HL-60/S4 treated with retinoic acid at 250 ng/mL for 4 days and 3 days (cell line): ENCODE data around the gene IQSEC3.
"Not testable (repeated sequence)": the region's sequence is repeated elsewhere in the genome, so short reads cannot be mapped to it uniquely, and the experiment has no call there.

Source experiments
- in situ Hi-C: fragments of 300-500 bp; cut with MboI; formaldehyde crosslinking; loops from 2 replicates; pipeline ENCODE4 v1.7.0; 2022; ENCODE audit warnings: low sequenced_read_pairs

The IQSEC3 gene

GRCh38 chr12:52902-53734 lies 13.4 kb upstream of the IQSEC3 start:
- in situ Hi-C loops: not testable (repeated sequence)

DNA sequence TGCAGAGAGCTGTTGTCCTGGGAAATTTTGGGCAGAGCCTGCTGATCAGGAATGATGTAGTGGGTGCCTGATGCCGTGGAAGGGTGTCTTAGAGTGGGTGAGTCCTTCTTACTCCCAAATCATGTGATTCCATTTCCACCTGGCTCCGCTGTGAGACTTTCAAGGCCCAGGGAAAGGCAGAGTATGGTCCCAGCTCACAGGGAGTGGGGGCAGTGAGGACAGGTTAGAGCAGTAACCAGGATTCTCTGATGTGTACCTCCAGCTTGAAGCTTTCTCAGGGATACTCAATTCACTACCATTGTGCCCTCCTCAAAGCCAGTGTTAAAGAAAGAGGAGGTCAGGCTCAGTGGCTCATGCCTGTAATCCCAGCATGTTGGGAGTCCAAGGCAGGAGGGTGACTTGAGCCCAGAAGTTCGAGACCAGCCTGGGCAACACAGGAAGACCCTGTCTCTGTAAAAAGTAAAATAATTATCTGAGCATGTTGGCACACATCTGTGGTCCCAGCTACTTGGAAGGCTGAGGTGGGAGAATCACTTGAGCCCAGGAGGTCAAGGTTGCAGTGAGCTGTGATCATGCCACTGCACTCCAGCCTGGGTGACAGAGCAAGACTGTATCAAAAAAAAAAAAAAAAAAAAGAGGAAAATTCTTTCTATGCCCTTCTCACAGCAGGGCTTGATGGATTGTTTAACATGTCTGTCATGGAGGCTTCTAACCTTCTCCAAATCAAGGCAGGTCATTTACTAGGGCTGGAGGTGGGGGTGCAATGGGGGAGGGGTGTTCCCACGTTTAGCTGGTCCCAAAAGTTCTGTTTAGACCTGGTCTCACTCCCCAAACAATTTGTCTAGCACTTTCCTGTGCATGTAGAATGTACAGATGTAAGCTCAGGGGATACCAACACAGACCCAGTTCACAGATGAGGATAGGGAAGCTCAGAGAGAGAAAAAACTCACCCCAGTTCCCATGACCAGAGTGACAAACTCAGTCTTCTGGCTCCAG lies 12.5 kb upstream of the IQSEC3 start:
- in situ Hi-C loops: no loop called here

DNA sequence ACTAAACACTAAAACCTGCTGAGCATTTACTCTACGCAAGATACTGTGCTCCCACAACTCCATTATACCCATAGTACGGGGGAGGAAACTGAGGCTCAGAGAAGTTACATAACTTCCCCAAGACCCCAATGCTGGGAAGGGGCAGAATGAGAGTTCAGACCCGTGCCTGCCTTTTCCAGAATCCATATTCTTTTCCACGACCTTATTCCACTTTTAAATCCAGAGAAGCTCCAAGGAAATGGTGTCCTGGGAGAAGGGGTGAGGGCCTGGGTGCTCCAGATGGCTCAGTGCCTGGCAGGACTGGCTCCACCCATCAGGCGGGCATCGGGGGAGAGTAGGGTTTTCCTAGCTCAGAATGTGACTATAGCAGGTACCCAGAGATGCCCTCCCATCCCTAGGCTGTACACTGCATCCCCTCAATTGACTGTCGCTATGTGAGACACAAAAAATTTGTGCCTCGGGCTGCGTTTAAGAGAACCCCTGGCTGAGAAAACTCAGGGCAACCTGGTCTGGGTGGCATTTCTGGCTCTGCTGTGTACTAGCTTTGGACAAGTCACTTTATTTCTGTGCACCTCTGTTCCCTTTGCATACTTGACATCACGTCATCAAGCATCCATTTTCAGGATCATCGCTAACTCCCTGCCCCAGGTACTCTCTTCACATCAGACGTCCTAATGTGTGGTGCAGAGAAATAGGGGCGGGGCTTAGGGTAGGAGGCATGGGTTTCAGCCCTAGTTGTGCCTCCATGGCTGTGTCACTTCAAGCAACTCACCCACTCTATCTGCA lies 11.6 kb upstream of the IQSEC3 start:
- in situ Hi-C loops: no loop called here

- in situ Hi-C loops: no loop called here
Observed at GRCh38 chr12:56683-57346, 9.8 kb upstream of the IQSEC3 start.

- in situ Hi-C loops: no loop called here
Observed at GRCh38 chr12:57539-57938, 9.0 kb upstream of the IQSEC3 start.

- in situ Hi-C loops: no loop called here
Observed at GRCh38 chr12:58832-59231, 7.7 kb upstream of the IQSEC3 start.

- in situ Hi-C loops: not testable (repeated sequence)
Observed at GRCh38 chr12:61845-62244, 4.7 kb upstream of the IQSEC3 start.

GRCh38 chr12:65491-66063 lies 990 bp upstream of the IQSEC3 start:
- in situ Hi-C loops: not testable (repeated sequence)

- in situ Hi-C loops: not testable (repeated sequence)
Observed at GRCh38 chr12:66782-67504, 376 bp downstream of the IQSEC3 start.

- in situ Hi-C loops: not testable (repeated sequence)
Observed at GRCh38 chr12:69677-70076, 3.1 kb downstream of the IQSEC3 start.

DNA sequence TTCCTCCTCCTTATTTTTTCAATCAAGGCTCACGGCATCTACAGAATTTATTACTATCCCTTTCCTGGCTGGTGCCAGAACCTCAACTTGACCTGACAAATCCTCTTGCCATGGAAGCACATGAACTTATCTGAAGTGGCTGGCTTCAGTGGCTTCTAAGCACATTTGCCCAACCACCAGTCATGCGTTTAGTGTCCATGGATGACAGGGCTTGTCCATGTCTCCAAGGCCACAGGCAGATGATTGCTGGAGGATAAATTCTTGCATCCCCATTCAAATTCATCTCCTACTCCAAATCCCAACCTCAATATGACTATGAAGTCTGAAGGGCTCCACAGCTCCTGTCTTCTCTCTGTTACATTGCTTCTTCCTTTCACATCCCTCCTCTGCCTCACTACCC lies 4.0 kb downstream of the IQSEC3 start:
- in situ Hi-C loops: not testable (repeated sequence)

GRCh38 chr12:72018-72417 lies 5.5 kb downstream of the IQSEC3 start:
- in situ Hi-C loops: not testable (repeated sequence)

DNA sequence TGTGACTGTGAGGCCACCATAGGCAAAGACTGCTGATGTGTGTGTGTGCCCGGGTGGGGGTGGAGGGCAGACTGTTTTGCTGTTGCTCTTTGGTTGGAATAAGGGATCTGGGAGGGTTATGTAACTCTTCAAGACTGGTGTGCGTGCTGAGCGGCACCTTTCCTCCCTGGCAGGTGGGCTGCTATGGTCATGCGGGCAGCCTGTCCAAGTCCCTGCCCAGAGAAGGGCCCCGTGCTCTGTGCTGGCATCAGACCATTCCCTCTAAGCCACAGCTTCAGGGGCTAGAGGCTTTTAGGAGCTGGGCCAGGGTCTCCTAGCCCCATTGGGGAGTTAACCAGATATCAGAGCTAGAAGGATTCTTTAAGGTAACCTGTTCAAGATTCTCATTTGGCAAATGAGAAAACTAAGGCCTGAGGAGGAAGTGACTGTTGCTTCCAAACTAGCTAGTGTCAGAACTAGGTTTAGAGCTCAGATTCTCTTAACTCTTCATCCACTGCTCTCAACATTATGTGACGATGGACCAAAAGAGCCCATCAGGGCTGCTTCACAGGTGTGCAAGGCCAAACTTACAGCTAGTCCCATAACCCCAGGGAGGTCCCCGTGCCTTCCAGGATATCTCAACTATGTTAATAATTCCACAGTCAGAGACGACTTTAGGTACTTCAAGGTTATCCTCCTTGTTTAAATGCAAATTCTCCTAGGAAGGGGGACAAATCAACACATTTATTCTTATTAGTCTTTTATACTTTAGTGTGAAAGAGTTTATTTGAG lies 8.0 kb downstream of the IQSEC3 start:
- in situ Hi-C loops: not testable (repeated sequence)

- in situ Hi-C loops: not testable (repeated sequence)
Observed at GRCh38 chr12:75541-75940, 9.0 kb downstream of the IQSEC3 start.

DNA sequence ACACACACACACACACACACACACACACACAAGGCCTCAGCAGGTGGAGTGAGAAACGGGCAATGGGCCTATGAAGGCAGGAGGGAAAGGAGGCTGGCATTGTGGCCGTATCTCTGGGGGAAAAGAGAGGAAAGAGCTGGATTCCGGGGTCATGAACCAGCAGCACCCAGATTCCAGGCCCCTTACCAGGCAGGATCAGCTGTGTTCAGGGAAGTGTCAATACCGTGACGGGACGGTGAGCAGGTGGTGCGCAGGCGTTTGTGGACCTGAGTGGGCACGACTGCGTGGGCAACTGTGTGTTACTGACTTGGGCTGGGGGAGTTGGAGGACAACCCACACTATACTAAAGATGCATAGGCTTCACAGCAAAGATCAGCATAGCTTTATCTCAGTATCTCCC lies 9.5 kb downstream of the IQSEC3 start:
- in situ Hi-C loops: not testable (repeated sequence)

DNA sequence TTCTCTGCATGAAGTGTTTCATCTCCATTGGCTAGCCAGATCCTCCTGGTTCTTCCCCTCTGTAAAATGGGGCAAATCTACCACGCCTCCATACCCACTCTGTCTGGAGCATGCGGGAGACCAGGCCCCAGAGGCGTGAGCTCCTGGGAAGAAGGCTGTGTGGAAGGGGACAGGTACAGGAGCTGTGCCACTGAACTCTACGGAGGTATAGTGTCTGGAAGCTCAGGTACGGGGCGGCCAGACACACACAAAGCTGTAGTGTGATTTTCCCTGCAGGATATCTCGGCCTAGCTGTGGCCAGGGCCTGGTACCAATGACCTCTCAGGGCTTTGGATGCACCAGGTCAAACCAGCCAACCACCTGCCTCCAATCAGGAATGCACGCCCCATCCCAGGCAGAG lies 10.0 kb downstream of the IQSEC3 start:
- in situ Hi-C loops: not testable (repeated sequence)

DNA sequence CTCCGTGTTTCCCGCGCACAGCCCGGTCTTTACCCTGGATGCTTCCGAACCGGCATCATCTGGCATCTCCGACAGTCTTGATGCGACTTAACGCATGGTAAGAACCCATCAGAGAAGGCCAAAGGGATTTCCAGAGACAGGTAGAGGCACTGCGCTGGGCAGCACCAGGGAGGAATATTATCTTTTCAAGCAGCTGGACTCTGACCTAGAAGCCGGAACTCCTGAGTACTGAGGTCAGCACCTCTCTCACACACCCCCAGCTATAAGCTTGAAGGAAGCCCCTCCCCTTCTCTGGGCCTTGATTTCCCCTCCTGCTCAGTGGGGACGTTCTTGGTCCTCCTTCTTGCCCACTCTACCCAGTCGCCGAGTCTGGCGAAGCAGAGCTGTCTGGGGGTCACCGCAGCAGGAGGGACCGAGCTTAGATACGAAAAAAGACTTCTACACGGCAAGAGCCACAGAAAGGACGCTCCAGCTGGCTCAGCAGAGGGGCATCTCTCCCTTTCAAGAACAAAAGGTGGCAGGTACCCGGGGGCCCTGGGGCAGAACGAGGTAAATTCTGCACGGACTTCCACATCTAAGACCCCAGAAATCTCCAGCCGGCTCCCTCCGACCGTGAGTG lies 10.6 kb downstream of the IQSEC3 start:
- in situ Hi-C loops: not testable (repeated sequence)

GRCh38 chr12:77769-78383 lies 11.3 kb downstream of the IQSEC3 start:
- in situ Hi-C loops: not testable (repeated sequence)
